Measurements from ENCODE around the gene CCL27.
A peak's percentile ranks its signal among the peaks of the same experiment; 100 is the strongest.

The CCL27 gene

DNA sequence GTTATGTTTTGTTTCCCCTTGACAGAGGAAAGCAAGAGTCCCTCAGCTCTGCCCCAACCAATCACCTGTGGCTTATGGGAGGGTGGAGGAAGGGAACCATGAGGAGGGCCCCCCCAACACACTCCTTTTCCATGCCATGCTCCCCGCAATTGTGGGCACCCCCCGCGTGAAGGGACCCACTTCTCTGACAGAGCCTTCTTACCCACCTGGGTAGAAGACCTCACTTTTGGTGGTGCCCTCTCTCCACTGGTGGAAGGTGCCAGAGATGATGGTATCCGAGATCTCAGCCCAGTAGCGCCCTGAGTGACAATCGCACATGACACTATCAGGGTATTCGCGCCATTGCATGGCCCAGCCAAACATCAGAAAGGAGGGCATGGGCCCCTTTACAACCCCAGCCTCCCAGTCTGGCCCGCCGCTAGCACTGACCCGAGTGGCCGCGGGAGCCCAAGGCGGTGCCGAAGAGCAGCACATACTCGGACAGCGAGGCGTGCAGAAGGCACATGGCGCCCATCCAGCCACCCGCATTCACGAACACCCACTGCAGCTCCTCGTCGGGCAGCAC lies 25.6 kb downstream of the CCL27 start:
- DNase-seq (ENCODE audit: extremely low read depth, low read depth) = no peak
- TF ChIP-seq, protein P1, sequence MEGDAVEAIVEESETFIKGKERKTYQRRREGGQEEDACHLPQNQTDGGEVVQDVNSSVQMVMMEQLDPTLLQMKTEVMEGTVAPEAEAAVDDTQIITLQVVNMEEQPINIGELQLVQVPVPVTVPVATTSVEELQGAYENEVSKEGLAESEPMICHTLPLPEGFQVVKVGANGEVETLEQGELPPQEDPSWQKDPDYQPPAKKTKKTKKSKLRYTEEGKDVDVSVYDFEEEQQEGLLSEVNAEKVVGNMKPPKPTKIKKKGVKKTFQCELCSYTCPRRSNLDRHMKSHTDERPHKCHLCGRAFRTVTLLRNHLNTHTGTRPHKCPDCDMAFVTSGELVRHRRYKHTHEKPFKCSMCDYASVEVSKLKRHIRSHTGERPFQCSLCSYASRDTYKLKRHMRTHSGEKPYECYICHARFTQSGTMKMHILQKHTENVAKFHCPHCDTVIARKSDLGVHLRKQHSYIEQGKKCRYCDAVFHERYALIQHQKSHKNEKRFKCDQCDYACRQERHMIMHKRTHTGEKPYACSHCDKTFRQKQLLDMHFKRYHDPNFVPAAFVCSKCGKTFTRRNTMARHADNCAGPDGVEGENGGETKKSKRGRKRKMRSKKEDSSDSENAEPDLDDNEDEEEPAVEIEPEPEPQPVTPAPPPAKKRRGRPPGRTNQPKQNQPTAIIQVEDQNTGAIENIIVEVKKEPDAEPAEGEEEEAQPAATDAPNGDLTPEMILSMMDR (IDR thresholded peaks at IDR 0.05; ENCODE audit: low read depth, low read length) = no peak

DNA sequence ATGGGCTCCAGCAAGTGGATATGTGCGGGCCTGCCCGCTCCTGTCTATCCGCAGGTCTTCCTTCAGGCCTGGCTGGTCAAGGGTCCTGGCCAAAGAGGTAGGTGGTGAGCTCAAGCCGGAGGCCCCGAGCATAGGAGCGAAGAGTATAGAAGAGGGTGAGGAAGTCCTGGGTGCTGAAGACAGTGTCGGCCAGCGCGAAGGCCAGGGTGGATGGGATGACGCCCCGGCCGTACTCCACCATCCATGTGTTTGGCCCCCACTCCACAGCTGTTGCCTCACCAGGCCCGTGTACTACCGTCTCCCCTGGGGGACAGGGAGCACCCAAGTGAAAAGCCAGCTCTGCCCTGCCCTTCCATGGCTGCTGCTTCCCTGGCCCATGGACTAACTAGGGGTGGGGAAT lies 26.9 kb downstream of the CCL27 start:
- no peak for DNase-seq (ENCODE audit: extremely low read depth, low read depth)
- TF ChIP-seq, protein P1 (IDR thresholded peaks at IDR 0.05; ENCODE audit: low read depth, low read length) = no peak

DNA sequence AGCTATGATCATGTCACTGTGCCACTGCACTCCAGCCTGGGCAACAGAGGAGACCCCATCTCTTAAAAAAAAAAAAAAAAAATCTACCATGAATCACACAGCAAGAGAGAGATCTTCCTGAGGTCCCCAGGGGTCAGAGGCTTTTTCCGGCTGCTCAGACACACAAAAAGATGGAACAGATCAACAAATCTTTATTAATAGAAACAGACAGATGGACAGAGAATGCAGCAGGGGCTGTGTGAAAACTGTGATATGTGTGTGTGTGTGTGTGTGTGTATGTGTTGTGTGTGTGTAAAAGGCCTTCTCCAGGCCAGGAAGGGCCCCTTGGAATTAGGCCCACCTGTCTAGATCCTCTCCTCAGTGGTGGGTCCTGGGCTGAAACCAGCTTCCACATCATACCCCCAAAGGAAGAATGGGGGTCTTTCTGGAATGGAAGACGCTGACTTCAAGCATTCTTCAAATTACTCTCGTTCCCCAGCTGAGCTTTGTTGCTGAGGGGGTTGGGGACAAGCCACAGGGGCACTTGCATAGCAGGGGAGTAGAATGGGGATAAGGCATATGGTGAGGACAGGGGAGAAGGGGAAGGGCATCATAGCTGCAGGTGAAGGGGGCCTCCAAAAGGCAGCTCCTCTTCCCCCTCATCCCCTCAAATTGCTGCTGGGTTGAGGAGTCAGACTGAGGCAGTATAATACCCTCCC lies 27.8 kb downstream of the CCL27 start:
- TF ChIP-seq, protein P1 (IDR thresholded peaks at IDR 0.05; ENCODE audit: low read depth, low read length) = no peak
- no peak for DNase-seq (ENCODE audit: extremely low read depth, low read depth)

DNA sequence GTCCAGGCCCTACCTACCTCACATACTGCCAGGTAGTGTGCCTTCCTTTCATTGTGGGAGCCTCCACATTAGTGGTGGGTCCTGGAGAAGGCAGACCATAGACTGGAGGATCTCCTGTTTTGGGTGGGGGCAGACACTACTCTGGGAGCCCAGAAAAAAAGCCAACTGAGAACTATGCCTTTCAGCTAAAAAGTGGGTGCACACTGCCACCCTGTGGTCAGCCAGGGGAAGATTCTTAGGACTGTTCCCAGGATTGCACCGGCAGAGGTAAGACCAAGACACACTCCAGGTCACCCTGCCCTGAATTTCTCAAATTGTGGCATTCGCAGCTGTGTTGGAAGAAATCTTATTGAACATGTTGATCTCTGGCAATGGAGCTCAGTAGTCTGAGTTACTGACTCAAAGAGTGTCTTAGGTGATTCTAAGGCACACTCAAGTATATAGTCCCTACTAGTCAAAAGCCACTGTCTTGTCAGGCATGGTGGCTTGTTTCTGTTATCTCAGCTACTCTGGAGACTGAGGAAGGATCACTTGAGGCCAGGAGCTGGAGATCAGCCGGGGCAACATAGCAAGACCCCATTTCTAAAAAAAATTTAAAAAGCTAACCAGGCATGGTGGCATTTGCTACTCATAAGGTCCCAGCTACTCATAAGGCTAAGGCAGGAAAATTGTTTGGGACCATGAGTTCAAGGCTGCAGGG lies 28.5 kb downstream of the CCL27 start:
- TF ChIP-seq, protein P1 (IDR thresholded peaks at IDR 0.05; ENCODE audit: low read depth, low read length) = peak; percentile 82
- DNase-seq (ENCODE audit: extremely low read depth, low read depth) = no peak

DNA sequence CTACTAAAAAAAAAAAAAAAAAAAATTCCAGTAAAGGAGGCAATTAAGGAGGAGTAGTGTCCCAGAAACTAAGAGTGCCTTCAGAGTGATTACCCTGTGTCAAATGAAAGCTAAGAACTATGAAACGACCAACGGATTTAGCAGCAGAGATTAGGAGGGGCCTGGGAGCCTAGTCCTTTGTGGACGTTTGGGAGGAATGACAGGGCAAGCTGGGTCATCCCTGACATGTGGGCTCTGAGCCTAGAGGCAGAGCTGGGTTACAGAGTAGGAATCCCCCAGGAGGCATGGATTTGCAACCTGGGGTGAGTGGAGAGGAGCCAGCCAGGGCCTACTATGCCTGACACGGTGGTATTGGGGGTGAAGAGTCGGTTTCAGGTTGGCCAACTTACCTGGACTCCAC lies 29.3 kb downstream of the CCL27 start:
- TF ChIP-seq, protein P1 (IDR thresholded peaks at IDR 0.05; ENCODE audit: low read depth, low read length) = no peak
- no peak for DNase-seq (ENCODE audit: extremely low read depth, low read depth)

DNA sequence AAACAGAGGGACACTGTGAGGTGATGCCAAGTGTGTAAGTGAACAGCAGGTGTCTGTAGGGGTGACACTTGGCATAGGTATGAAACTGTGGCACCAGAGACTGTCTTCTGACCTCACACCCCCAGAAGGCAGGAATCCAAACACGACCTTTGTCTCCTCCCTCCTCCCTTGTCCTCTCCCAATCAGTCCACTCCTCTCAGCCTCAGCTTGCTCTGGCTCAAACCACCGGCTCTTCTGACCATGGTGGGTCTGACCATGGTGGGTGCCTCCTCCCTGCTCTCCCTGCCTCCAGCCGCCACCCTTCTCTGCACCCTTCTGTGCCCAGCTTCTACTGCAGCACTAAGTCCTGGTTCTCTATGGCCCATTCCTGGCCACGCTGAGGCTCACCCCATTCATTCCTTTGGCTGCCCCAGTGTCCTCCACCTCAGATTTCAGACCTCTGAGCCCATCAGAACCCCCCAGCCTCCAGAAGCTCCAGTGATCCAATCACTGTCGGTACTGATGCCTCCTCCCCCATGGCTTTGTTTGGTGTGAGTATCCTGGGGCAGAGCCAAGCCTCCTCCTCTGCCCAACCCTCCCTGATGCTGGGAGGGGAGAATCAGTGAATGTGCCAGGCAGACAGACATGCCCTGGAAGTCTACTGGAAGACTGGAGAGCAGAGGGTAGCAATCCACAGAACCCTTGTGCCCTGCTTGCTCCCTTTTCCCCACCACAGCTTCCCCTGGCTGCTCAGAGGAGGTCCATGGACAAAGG lies 31.9 kb downstream of the CCL27 start:
- TF ChIP-seq, protein P1 (IDR thresholded peaks at IDR 0.05; ENCODE audit: low read depth, low read length) = no peak
- DNase-seq (ENCODE audit: extremely low read depth, low read depth) = no peak

DNA sequence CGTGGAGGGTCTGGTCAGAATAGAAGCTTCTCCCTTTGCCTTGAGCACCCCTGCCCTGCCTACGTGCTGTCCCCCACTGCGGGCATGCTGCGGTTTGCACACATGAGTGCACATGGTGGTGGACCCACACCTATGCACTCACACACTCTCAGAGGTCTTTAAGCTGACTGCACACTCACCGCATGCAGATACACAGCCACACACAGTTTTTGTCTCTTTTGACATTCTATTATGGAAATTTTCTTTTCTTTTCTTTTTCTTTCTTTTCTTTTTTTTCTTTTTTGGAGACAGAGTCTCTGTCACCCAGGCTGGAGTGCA lies 33.0 kb downstream of the CCL27 start:
- TF ChIP-seq, protein P1 (IDR thresholded peaks at IDR 0.05; ENCODE audit: low read depth, low read length) = no peak
- DNase-seq (ENCODE audit: extremely low read depth, low read depth) = no peak

All from AG09319 (cell line).